HT-29 (cell line): ENCODE data around the gene ADK. TPM values are rescaled to one million over a fixed set of nuclear protein-coding genes. Genes with fewer than 3 reads are reported as not detected.
"Not testable (repeated sequence)": the region's sequence is repeated elsewhere in the genome, so short reads cannot be mapped to it uniquely, and the experiment has no call there.

Experiments used
- DNase-seq: peaks from one replicate; pipeline ENCODE4 v3.0.0-alpha.2; 2015; ENCODE audit warnings: low spot score
- total RNA-seq: library from RNA; depleted of rRNA; stranded (reverse); fragments of >200 nt; shearing (Covaris generic); gene quantifications from 2 replicates; pipeline ENCODE4 v1.2.3, GENCODE V29; 2014

Gene ADK
- total RNA-seq, 1 experiment from 2014 or later, result 17.1 TPM

DNA sequence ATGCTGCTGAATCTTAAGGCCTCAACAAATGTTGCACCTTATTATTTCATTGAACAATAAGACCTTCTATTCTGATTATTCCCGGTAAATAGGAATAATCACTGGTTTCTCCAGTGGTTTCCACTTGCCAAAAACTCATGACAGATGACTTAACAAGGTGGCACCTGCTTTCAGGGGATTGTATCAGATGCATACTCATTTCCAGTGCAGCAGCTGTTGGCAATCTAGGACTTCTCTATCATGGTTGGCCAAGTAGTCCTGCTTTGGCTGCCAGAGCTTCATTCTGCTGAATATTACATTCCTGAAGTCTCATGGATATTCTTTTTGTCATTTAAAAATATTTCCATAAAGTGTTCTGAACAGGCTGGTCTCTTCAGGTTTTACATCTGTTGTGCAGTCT, 193.3 kb downstream of the ADK start:
- no peak for DNase-seq

DNA sequence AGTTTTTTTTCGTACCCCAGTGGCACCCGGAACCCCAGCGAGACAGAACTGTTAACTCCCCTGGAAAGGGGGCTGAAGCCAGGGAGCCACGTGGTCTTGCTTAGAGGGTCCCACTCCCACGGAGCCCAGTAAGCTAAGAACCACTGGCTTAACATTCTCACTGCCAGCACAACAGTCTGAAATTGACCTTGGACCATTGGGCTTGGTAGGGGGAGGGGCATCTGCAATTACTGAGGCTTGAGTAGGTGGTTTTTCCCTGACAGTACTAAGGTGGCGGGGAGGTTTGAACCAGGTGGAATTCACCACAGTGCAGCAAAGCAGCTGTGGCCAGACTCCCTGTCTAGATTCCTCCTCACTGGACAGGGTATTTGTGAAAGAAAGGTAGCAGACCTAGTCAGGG, 196.5 kb downstream of the ADK start:
- no peak for DNase-seq

- not testable (repeated sequence) for DNase-seq
Measured at GRCh38 chr10:74353021-74353420, 202.0 kb downstream of the ADK start.

DNA sequence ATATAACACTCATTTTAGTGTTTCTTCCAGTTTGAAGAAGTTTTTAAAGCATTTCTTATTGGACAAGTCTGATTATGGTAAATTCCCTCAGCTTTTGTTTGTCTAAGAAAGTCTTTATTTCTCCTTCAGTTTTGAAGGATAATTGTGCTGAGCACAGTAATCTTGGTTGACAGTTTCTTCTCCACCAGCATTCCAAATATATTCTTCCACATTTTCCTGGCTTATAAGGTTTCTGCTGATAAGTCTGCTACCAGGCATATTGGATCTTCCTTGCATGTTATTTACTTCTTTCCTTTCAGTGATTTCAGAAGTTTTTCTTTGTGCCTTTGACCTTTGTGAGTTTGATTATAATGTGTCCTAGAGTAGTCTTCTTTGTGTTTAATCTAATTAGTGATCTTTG, 210.7 kb downstream of the ADK start:
- no peak for DNase-seq

- DNase-seq, result no peak
Measured at GRCh38 chr10:74363727-74364126, 212.7 kb downstream of the ADK start.

GRCh38 chr10:74365109-74365508, 214.1 kb downstream of the ADK start:
- DNase-seq, result no peak

DNA sequence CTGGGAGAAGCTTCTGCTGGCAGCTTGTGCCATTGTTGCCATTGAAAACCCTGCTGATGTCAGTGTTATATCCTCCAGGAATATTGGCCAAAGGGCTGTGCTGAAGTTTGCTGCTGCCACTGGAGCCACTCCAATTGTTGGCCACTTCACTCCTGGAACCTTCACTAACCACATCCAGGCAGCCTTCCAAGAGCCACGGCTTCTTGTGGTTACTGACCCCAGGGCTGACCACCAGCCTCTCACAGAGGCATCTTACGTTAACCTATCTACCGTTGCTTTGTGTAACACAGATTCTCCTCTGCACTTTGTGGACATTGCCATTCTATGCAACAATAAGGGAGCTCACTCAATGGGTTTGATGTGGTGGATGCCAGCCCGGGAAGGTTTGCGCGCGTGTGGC, 220.7 kb downstream of the ADK start:
- DNase-seq, result no peak

DNA sequence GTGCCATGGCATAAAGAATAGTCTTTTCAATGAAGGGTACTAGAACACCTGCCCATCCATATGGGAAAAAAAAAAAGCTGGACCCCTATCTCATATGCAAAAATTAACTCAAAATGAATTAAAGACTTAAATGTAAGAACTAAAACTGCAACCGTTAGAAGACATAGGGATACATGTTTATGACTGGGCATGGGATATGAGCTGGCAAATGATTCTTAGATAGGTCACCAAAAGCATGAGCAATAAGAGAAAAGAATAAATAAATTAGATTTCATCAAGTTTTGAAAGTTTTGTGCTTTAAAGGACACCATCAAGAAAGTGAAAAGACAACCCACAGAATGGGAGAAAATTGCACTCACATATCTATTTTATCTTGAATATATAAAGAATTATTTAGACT, 222.0 kb downstream of the ADK start:
- DNase-seq, result no peak

DNA sequence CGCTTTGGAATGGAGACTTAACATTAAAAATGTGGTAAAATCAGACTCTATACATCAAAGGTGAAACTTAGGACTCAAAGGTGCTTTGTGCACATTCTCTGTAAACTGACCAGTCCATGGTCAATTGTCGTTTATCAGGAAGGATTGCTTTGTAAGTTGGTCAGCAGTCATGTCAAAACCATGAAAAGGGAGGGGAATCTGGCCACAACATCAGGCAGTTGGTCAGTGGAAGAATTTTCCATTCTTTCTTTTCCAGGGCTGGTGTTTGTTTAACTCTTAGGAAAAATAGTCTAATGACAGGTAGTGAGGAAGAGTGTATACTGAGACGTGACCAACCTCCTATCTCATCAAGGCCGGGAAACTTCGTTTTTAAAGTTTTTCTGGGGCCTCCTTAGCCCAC, 226.5 kb downstream of the ADK start:
- no peak for DNase-seq

- DNase-seq, result no peak
Measured at GRCh38 chr10:74379474-74379873, 228.5 kb downstream of the ADK start.

DNA sequence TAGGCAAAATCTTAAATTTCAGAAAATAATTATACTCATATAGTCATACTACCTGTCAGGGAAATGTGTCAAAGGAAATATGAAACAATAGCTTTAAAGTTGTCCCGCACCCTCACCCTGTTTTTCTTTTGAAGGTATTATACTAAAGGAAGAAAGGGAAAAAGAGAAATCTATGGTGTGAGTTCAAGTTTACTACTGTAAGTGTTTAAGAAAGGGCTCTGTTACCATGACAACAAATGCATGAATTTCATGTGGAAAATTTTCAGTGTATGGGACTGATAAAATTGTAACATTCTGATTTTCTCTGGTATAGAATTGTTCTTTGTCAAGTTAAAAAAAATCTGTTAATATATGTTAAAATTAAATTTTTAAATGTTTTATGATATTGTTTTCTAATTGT, 229.8 kb downstream of the ADK start:
- no peak for DNase-seq

DNA sequence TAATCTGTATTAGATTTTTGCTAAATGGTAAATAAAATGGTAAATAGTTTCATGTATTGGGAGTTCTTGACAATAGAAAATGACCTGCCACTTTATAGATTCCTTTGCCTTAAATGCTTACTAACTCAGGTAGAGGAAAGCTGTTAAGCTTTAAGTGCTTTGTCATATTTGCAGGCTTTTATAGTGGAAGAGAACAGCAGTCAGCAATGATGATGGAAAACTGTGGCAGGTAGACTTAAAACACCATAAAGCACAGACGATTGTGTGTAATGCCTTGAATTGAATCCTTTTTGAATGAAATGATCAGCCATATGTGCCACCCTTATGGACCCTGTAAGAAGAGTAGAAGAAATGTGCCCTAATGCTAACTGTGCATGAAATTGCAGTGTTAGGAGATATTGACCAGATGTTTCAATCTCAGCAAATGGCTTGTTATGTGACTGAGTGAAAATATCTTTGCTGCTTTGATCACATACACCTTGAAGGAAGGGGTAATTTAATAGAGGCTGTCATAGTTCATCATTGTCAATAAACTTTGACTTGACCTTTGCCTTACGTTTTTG, 230.4 kb downstream of the ADK start:
- no peak for DNase-seq

- no peak for DNase-seq
Measured at GRCh38 chr10:74382663-74383062, 231.6 kb downstream of the ADK start.

DNA sequence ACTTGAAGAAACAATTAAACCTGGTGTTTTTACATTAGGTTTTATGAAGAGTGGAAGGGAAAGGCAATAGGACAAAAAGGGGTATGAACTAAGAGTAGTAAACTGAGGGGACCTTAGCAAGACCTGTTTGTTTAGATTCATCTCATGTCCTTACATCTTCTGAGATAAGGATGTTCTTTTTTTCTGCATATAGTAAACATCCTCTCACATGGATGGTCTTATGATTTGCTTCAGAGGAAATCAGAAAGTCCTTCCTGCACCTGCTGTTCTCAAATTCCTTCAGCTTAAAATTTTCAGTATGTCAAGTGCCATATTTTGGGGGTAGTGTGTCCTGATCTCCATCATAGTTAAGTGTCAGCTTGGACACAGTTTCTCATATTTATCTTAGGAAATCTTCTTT, 232.6 kb downstream of the ADK start:
- no peak for DNase-seq

- DNase-seq, result no peak
Measured at GRCh38 chr10:74384615-74385183, 233.7 kb downstream of the ADK start.

DNA sequence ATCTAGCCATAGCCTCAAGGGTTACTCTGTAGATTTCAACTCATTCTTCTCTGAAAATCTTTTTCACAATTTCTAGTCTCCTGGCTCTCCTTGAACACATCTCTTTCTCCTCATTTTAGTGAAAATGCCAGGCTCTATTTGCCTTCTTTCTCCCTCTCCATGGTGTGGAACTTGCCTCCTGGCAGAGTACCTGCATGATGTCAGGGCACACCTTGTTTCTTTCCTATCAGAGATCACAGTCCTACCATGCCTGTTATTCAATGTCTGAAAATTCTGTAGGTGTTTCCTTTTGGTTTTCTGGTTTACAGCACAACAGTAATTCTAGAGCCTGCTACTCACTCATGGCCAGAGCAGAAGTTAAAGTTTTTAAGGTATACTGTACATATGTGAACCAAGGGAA, 237.8 kb downstream of the ADK start:
- DNase-seq, result no peak

DNA sequence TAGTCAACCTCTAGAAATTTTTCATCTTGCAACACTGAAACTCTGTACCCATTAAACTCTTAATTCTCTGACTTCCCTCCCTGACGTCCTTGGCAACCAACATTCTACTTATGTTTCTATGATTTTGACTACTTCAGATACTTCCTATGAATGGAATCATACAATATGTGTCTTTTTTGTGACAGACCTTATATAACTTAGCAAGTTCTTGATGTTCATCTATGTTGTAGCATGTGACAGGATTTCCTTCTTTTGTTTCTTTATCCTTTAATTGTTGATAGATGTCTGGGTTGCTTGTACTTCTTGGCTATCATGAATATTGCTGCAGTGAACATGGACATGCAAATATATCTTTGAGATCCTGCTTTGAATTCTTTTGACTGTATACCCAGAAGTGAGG, 240.8 kb downstream of the ADK start:
- DNase-seq, result no peak

- no peak for DNase-seq
Measured at GRCh38 chr10:74394416-74394969, 243.5 kb downstream of the ADK start.

GRCh38 chr10:74400186-74400585, 249.2 kb downstream of the ADK start:
- DNase-seq, result no peak

DNA sequence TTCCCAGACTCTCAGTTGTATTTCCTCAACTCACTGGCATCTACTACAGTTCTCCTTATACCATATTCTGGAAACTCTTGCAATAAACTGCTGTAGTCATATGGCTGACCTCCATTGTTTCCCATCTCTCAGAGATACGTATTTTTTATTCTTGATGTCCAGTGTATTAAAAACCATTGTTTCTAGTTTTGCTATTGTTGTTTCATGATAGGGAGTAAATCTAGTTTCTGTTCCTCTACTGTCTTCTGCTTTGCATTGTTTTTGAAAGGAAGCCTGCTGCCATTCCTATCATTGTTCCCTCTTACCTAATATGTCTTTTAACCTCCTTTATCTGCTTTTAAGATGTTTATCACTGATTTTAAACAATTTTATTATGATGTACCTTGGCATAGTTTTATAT, 255.0 kb downstream of the ADK start:
- DNase-seq, result no peak

DNA sequence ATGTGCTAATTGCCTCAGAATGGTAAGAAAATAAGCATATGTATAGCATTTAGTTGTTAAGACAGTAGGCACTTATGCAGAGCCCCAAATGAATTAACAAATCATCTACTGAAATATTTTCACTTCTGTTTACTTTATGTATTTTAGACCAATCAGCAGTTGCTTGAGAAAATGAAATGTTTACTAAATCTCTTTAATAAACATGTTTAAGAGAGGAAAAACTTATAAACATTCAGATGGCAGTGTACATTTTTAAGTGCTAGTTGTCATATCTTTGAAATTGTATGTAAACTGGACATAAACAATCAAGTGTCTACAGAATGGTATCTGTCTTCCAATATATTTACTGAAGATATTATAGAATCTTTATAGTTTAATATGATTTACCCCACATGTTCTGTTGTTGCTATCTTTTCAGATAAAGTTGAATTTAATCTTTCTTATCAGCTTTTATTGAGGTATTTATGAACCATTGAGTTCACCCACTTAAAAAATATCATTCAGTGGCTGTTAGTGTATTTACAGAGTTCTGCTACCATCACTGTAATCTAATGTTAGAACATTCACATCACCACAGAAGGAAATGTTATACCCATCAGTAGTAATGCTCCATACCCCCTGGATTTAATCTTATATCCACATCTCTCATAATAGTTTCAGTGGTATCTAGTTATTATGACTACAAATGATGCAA, 264.3 kb downstream of the ADK start:
- DNase-seq, result no peak

DNA sequence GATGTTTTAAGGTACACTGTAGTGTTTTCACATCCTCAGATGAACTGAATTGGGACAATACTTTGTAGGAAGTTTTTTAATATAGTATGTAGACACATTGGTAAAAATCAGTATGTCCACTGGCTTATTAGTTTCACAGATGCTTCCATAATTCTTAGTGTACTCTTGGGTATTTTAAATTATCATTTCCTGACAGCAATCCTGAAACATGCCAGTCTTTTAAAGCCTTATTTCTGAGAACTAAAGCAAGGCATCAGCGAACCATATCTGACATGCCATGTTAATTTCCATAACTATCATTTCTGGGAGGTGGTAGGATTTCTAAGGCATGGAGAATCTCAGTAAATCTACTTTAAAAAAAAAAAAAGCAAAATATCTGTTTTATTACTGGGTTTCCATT, 266.4 kb downstream of the ADK start:
- no peak for DNase-seq

- DNase-seq, result peak; percentile 77
Measured at GRCh38 chr10:74418285-74418872, 267.4 kb downstream of the ADK start.
